ENCODE measurements around the gene DNMT3A. TPM values are rescaled to one million over a fixed set of nuclear protein-coding genes. Genes with fewer than 3 reads are reported as not detected.

DNMT3A gene
- total and polyA plus RNA-seq, 2 of the 8 experiments (the other 6 are each of a cell fraction or from before 2014, with no cell fraction given) = 33.6 to 178 TPM

- Histone ChIP-seq H3K4ac (replicated peaks; ENCODE audit: insufficient read length, low read depth, low read length) (no peak overlapping the region), H4K8ac (ENCODE audit: extremely low read depth, insufficient read depth, low read length) (no peak overlapping the region; the same call in 1 of the 2 replicates), H2BK120ac (replicated peaks; ENCODE audit: low read depth, low read length) (no peak overlapping the region), H3K56ac (replicated peaks; ENCODE audit: insufficient read length, low read depth, low read length) (no peak overlapping the region), H3K27ac (ENCODE audit: low read depth, low read length) (no peak overlapping the region), H3K14ac (ENCODE audit: insufficient read length) (no peak overlapping the region), H4K20me1 (replicated peaks in 1 of 2; ENCODE audit: control insufficient read depth in 1 of 2, insufficient read depth in 2 of 2, low read length in 2 of 2) (peaks cover 3 to 11% of the 10 kb centered on the region in 2 experiments), H3K36me3 (ENCODE audit: control insufficient read depth in 2 of 4, insufficient read depth in 4 of 4, low read length in 3 of 4) (no peaks in the 10 kb centered on the region), H3K23me2 (ENCODE audit: low read depth, low read length) (peaks cover 9% of the 10 kb centered on the region; the same call in 1 of the 2 replicates), H2BK20ac (ENCODE audit: low read length) (no peak overlapping the region), H3K4me3 (ENCODE audit: extremely low read depth in 1 of 4, insufficient read depth in 2 of 4, low read depth in 3 of 4, low read length in 4 of 4) (peak overlapping the region; percentile 38 to 68 (median 48)), H3K4me2 (ENCODE audit: insufficient read depth in 1 of 2, low read depth in 2 of 2, low read length in 2 of 2) (peak overlapping the region; percentile 72 to 76), H3K4me1 (replicated peaks in 1 of 4; ENCODE audit: control insufficient read depth in 3 of 4, insufficient read depth in 4 of 4, low read length in 3 of 4) (peaks cover 6 to 36% (median 23%) of the 10 kb centered on the region in 4 experiments), H2AFZ (ENCODE audit: low read length) (no peak overlapping the region), H2BK5ac (ENCODE audit: low read depth, low read length) (no peak overlapping the region), H3K27me3 (replicated peaks in 1 of 4; ENCODE audit: control insufficient read depth in 3 of 4, extremely low read depth in 1 of 4, insufficient read depth in 3 of 4, low read length in 3 of 4) (peaks cover 0 to 18% (median 12%) of the 10 kb centered on the region in 4 experiments; a peak in 6 of 7 replicates), H3K18ac (ENCODE audit: extremely low read depth, low read length) (peak overlapping the region; percentile 87), H3K79me1 (ENCODE audit: low read depth, low read length) (peaks cover under 1% of the 10 kb centered on the region; the same call in 1 of the 2 replicates), H4K5ac (ENCODE audit: insufficient read length, low read depth, low read length) (no peak overlapping the region), H2AK5ac (ENCODE audit: low read depth, low read length) (no peak overlapping the region), H2BK12ac (ENCODE audit: low read depth, low read length) (no peak overlapping the region), H3K23ac (ENCODE audit: insufficient read length) (no peak overlapping the region), H3K79me2 (ENCODE audit: control insufficient read depth in 1 of 2, insufficient read depth in 2 of 2, low read length in 2 of 2) (peaks cover 0 to 4% of the 10 kb centered on the region in 2 experiments; a peak in 1 of 4 replicates), H2BK15ac (ENCODE audit: low read length) (no peak overlapping the region), H3K9ac (replicated peaks in 1 of 4; ENCODE audit: extremely low read depth in 1 of 4, low read depth in 3 of 4, low read length in 3 of 4) (no peak overlapping the region), H3K9me3 (ENCODE audit: insufficient read depth in 2 of 2, low read depth in 1 of 2, low read length in 1 of 2) (no peaks in the 10 kb centered on the region), H4K91ac (replicated peaks; ENCODE audit: insufficient read length, low read length) (peak overlapping the region; percentile 58)
- 15% methylated on average over 11 of the region's 73 CpGs; no CpG with 5 or more reads in 1 of the 2 experiments for WGBS, 2 experiments (ENCODE audit: extremely low coverage in 1 of 2, insufficient coverage in 1 of 2, insufficient read length in 1 of 2, insufficient replicate concordance in 2 of 2, low coverage in 1 of 2, low lambda C conversion rate in 2 of 2, missing lambda C conversion rate in 1 of 2)
- TF ChIP-seq CTBP2 (IDR thresholded peaks at IDR 0.05; ENCODE audit: borderline replicate concordance, insufficient read depth, insufficient read length, low read length) (peak; percentile 48), KDM5A (IDR thresholded peaks at IDR 0.05; ENCODE audit: low read length) (no peak), SAP30 (IDR thresholded peaks at IDR 0.05; ENCODE audit: insufficient read depth, insufficient replicate concordance, low read length) (no peak), ASH2L (IDR thresholded peaks at IDR 0.05; ENCODE audit: low read length) (peak; percentile 50), BACH1 (IDR thresholded peaks at IDR 0.05; ENCODE audit: low read length) (0 out of 2 replicates have a peak, but pooled peaks have one; percentile 18), SUZ12 (IDR thresholded peaks at IDR 0.05; ENCODE audit: low read length) (0 out of 2 replicates have a peak, but pooled peaks have one; percentile 26), E2F6 (IDR thresholded peaks at IDR 0.05) (peak; percentile 37; the same call in 1 of the 2 replicates), YY1 (IDR thresholded peaks at IDR 0.05; ENCODE audit: low read depth, low read length) (no peak), EZH2 (IDR thresholded peaks at IDR 0.05; ENCODE audit: low read depth, low read length, severe bottlenecking) (peak; percentile 32), RFX5 (IDR thresholded peaks at IDR 0.05; ENCODE audit: borderline replicate concordance, low read depth, low read length) (no peak)
- ChIA-PET POLR2A (ENCODE audit: partially characterized antibody) (interaction anchor here (0.8 to 1.4 kb wide), 8 partner anchors 9 to 89 kb away, joined by 3 to 4 read pairs (median 3); no protein-coding TSS in a partner anchor), CTCF (ENCODE audit: partially characterized antibody) (interaction anchor here (0.8 to 11.4 kb wide), 15 partner anchors 9 to 139 kb away, joined by 3 to 178 read pairs (median 4); no protein-coding TSS in a partner anchor)
- FAIRE-seq (no peak), DNase-seq (ENCODE audit: low read depth in 1 of 2, low spot score in 2 of 2) (peak in 1 of 2 experiments; percentile 52)
Measured at GRCh38 chr2:25340181-25340921, 1.4 kb downstream of the DNMT3A start.
